Measurements from ENCODE around the gene PARN. TPM values are rescaled to one million over a fixed set of nuclear protein-coding genes. Genes with fewer than 3 reads are reported as not detected.

PARN gene
- total and polyA plus RNA-seq, 2 of the 4 experiments (the other 2 are of a cell fraction): 24.6 to 25.1 TPM

- H3K9ac ChIP-seq (ENCODE audit: low read depth, low read length): no peak overlapping the region
- peaks cover 2% of the 10 kb centered on the region; the same call in 1 of the 2 replicates for H3K36me3 ChIP-seq (ENCODE audit: control insufficient read depth, insufficient read depth, low read length)
- H2AK9ac ChIP-seq (replicated peaks; ENCODE audit: low read depth, low read length, poor library complexity): no peak overlapping the region
- no peak overlapping the region for H4K5ac ChIP-seq (ENCODE audit: low read depth, low read length)
- intact Hi-C loops (cut with micrococcal nuclease): no loop called here
- no peak overlapping the region for H4K8ac ChIP-seq (ENCODE audit: low read depth in 2 of 2, low read length in 2 of 2)
- WGBS, 2 experiments (ENCODE audit: extremely low coverage in 2 of 2, insufficient read length in 1 of 2): no CpG with 5 or more reads among the region's 5 CpGs
- no peak overlapping the region for H4K91ac ChIP-seq (ENCODE audit: insufficient read depth, low read depth, low read length)
- no peak overlapping the region for H2AK5ac ChIP-seq (ENCODE audit: low read depth, low read length)
- peaks cover 4 to 14% of the 10 kb centered on the region in 2 experiments; a peak in 1 of 4 replicates for H3K79me1 ChIP-seq (ENCODE audit: low read depth in 1 of 2, low read length in 2 of 2)
- BruUV-seq (replicated peaks): no TSS peak
- no peak overlapping the region for H3K18ac ChIP-seq (ENCODE audit: low read depth, low read length)
- dilution Hi-C loops (cut with HindIII; ENCODE audit: low sequenced_read_pairs, unreplicated experiment): no loop called here
- peaks cover 3% of the 10 kb centered on the region; the same call in 1 of the 2 replicates for H3K4me1 ChIP-seq (ENCODE audit: control insufficient read depth, insufficient read depth, low read length)
- no peak overlapping the region for H3K23ac ChIP-seq (ENCODE audit: low read depth, low read length)
- no peak overlapping the region for H2BK5ac ChIP-seq (ENCODE audit: low read depth, low read length, poor library complexity, severe bottlenecking)
- H3K9me3 ChIP-seq (ENCODE audit: control insufficient read depth, insufficient read depth, low read length): no peaks in the 10 kb centered on the region
- in situ Hi-C loops (cut with MboI; ENCODE audit: low sequenced_read_pairs): no loop called here
- no peaks in the 10 kb centered on the region for H4K20me1 ChIP-seq (ENCODE audit: insufficient read depth, low read length)
- H3K27me3 ChIP-seq (ENCODE audit: control insufficient read depth, insufficient read depth, low read length): no peaks in the 10 kb centered on the region
- no peak overlapping the region for H3K56ac ChIP-seq (ENCODE audit: extremely low read depth, insufficient read depth, low read length)
- peaks cover 16% of the 10 kb centered on the region for H3K9me1 ChIP-seq (ENCODE audit: insufficient read depth, low read length)
- H2BK15ac ChIP-seq (ENCODE audit: low read depth, low read length): no peak overlapping the region
- no peak overlapping the region for H3K27ac ChIP-seq (ENCODE audit: insufficient read depth, low read length)
- ChIA-PET POLR2A (ENCODE audit: unreplicated experiment) (no interaction called here), CTCF (no interaction called here)
- DNase-seq (no peak), ATAC-seq (ENCODE audit: low read depth) (no peak)
- H2BK20ac ChIP-seq (ENCODE audit: low read depth, low read length): no peak overlapping the region
- no peak overlapping the region for H3K4ac ChIP-seq (ENCODE audit: low read depth, low read length)
- H3K14ac ChIP-seq (replicated peaks; ENCODE audit: low read depth, low read length): no peak overlapping the region
- H3K4me3 ChIP-seq (ENCODE audit: insufficient read depth, low read depth, low read length): no peak overlapping the region
- no peak for TF ChIP-seq FOS (IDR thresholded peaks at IDR 0.05; ENCODE audit: low read depth, low read length)
- no peak for TF ChIP-seq RCOR1 (IDR thresholded peaks at IDR 0.05; ENCODE audit: insufficient replicate concordance, low read length)
- TF ChIP-seq SMC3 (IDR thresholded peaks at IDR 0.05; ENCODE audit: low read depth, low read length): no peak
- no peak for TF ChIP-seq ELK1 (IDR thresholded peaks at IDR 0.05; ENCODE audit: borderline replicate concordance, low read depth, low read length)
- H3K4me2 ChIP-seq (ENCODE audit: low read depth, low read length): no peak overlapping the region
- no peak overlapping the region for H2AFZ ChIP-seq (replicated peaks; ENCODE audit: low read length, poor library complexity)
- H2BK120ac ChIP-seq (ENCODE audit: low read depth, low read length): no peak overlapping the region
Measured at GRCh38 chr16:14493791-14494190, 136.3 kb downstream of the PARN start.
